Activated CD4-positive, alpha-beta T cell treated with anti-CD3 and anti-CD28 coated beads for 48 hours (primary cell): ENCODE measurements around the gene BCAS3.
"Not testable (repeated sequence)": the region's sequence is repeated elsewhere in the genome, so short reads cannot be mapped to it uniquely, and the experiment has no call there.

Source experiments
- DNase-seq: peaks from one replicate; pipeline ENCODE4 v3.0.0-alpha.2; 2020

BCAS3 gene

GRCh38 chr17:61017317-61018006, 339.8 kb downstream of the BCAS3 start:
- DNase-seq = no peak

- no peak for DNase-seq
Observed at GRCh38 chr17:61018938-61019337, 341.3 kb downstream of the BCAS3 start.

- DNase-seq = no peak
Observed at GRCh38 chr17:61023996-61024395, 346.3 kb downstream of the BCAS3 start.

- DNase-seq = no peak
Observed at GRCh38 chr17:61026818-61027217, 349.2 kb downstream of the BCAS3 start.

GRCh38 chr17:61029181-61029580, 351.5 kb downstream of the BCAS3 start:
- no peak for DNase-seq

- DNase-seq = no peak
Observed at GRCh38 chr17:61040666-61041065, 363.0 kb downstream of the BCAS3 start.

GRCh38 chr17:61042348-61042747, 364.7 kb downstream of the BCAS3 start:
- not testable (repeated sequence) for DNase-seq

- DNase-seq = no peak
Observed at GRCh38 chr17:61047515-61047914, 369.9 kb downstream of the BCAS3 start.

- DNase-seq = no peak
Observed at GRCh38 chr17:61048376-61049106, 370.9 kb downstream of the BCAS3 start.

- no peak for DNase-seq
Observed at GRCh38 chr17:61053469-61053868, 375.8 kb downstream of the BCAS3 start.

- DNase-seq = no peak
Observed at GRCh38 chr17:61054436-61054835, 376.8 kb downstream of the BCAS3 start.

- no peak for DNase-seq
Observed at GRCh38 chr17:61057257-61057656, 379.6 kb downstream of the BCAS3 start.

GRCh38 chr17:61058066-61058465, 380.4 kb downstream of the BCAS3 start:
- DNase-seq = no peak

- no peak for DNase-seq
Observed at GRCh38 chr17:61063528-61063927, 385.9 kb downstream of the BCAS3 start.

- DNase-seq = no peak
Observed at GRCh38 chr17:61064087-61064951, 386.7 kb downstream of the BCAS3 start.

- no peak for DNase-seq
Observed at GRCh38 chr17:61065263-61065773, 387.7 kb downstream of the BCAS3 start.

GRCh38 chr17:61066062-61066461, 388.4 kb downstream of the BCAS3 start:
- DNase-seq = no peak

GRCh38 chr17:61070649-61071048, 393.0 kb downstream of the BCAS3 start:
- no peak for DNase-seq

- DNase-seq = no peak
Observed at GRCh38 chr17:61072648-61073047, 395.0 kb downstream of the BCAS3 start.

GRCh38 chr17:61073131-61073530, 395.5 kb downstream of the BCAS3 start:
- no peak for DNase-seq

- DNase-seq = no peak
Observed at GRCh38 chr17:61073799-61074513, 396.3 kb downstream of the BCAS3 start.

GRCh38 chr17:61075988-61076387, 398.3 kb downstream of the BCAS3 start:
- DNase-seq = no peak

- no peak for DNase-seq
Observed at GRCh38 chr17:61076621-61077031, 399.0 kb downstream of the BCAS3 start.
